Coronary artery (tissue), 2 donors: ENCODE results near the gene LGALS9.

Source experiments
- DNase-seq: peaks from one replicate; pipeline ENCODE4 v3.0.0-alpha.2; 2017; ENCODE audit warnings: low spot score
- H3K27ac ChIP-seq, 2 donors: fragments of 200-600 bp; sonication (generic); one replicate each; pipeline ENCODE4 v1.5.1; 2016 to 2019
- H3K4me3 ChIP-seq: fragments of 200-600 bp; sonication (generic); 2 replicates; pipeline ENCODE4 v1.5.1; 2016; ENCODE audit warnings: mild to moderate bottlenecking, moderate library complexity
- CTCF ChIP-seq: fragments of 200-600 bp; sonication (generic); IDR thresholded peaks from one replicate; pipeline ENCODE4 v1.5.1; 2019; ENCODE audit warnings: antibody characterized with exemption

Gene LGALS9

GRCh38 chr17:27621536-27621935, 9.5 kb upstream of the LGALS9 start:
- no peak for DNase-seq

GRCh38 chr17:27621942-27622559, 8.9 kb upstream of the LGALS9 start:
- no peak overlapping the region for H3K4me3 ChIP-seq
- H3K27ac ChIP-seq, result no peak overlapping the region
- DNase-seq, result no peak
- TF ChIP-seq CTCF, result no peak

More at GRCh38 chr17:27621536-27621935, 9.5 kb upstream of the LGALS9 start:
- H3K27ac ChIP-seq, result no peak overlapping the region
- TF ChIP-seq CTCF, result no peak
- H3K4me3 ChIP-seq, result no peak overlapping the region

GRCh38 chr17:27622986-27623385, 8.0 kb upstream of the LGALS9 start:
- H3K4me3 ChIP-seq, result no peak overlapping the region
- no peak overlapping the region for H3K27ac ChIP-seq
- DNase-seq, result no peak
- no peak for TF ChIP-seq CTCF

GRCh38 chr17:27623614-27624013, 7.4 kb upstream of the LGALS9 start:
- DNase-seq, result no peak
- H3K4me3 ChIP-seq, result no peak overlapping the region
- no peak overlapping the region for H3K27ac ChIP-seq
- no peak for TF ChIP-seq CTCF

- no peak for DNase-seq
- no peak for TF ChIP-seq CTCF
- H3K4me3 ChIP-seq, result no peak overlapping the region
- no peak overlapping the region for H3K27ac ChIP-seq
Observed at GRCh38 chr17:27624539-27624938, 6.4 kb upstream of the LGALS9 start.

- no peak overlapping the region for H3K4me3 ChIP-seq
Observed at GRCh38 chr17:27625856-27626255, 5.1 kb upstream of the LGALS9 start.

More at GRCh38 chr17:27625856-27626255, 5.1 kb upstream of the LGALS9 start:
- no peak overlapping the region for H3K27ac ChIP-seq
- no peak for DNase-seq
- TF ChIP-seq CTCF, result no peak
